C4-2B (cell line): Measurements from ENCODE around the gene FKBP3.

Experiments used
- CTCF ChIP-seq: fragments of 450-650 bp; conservative IDR thresholded peaks from 2 replicates; pipeline ENCODE4 v1.5.1; 2017; ENCODE audit warnings: mild to moderate bottlenecking
- ZFX ChIP-seq: fragments of 450-650 bp; IDR thresholded peaks from 2 replicates; pipeline ENCODE4 v1.6.1; 2017

- no peak for TF ChIP-seq CTCF
- peak; percentile 99 for TF ChIP-seq ZFX
Observed at GRCh38 chr14:45083976-45084722, 50.1 kb downstream of the FKBP3 start, which contains the start of gene PRPF39.
